HPDE6-E6E7 (cell line): Measurements from ENCODE around the gene RNU1-4.
"Not testable (repeated sequence)": the region's sequence is repeated elsewhere in the genome, so short reads cannot be mapped to it uniquely, and the experiment has no call there.

Experiments
- DNase-seq: peaks from one replicate; pipeline ENCODE4 v3.0.0; 2011; ENCODE audit warnings: missing footprints; ENCODE audit errors: extremely low spot score

RNU1-4 gene

DNA sequence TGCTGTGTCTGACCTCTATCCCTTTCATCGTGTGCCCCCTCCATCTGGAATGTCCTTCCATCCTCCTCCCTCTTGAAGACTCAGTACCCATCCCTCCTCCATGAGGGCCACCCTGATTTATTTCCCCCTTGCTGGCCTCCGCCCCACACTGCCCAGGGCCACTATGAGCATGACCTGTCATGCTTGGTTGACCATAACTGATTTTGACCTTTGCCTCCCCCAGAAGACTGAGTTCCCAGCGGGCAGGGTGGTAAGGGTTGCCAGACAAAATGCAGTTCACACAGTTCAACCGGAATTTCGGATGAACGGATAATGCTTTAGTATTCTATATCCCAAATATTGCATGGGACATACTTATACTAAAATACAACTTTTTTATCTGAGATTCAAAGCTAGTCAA is 31.6 kb upstream of the RNU1-4 start:
- DNase-seq, result not testable (repeated sequence)

DNA sequence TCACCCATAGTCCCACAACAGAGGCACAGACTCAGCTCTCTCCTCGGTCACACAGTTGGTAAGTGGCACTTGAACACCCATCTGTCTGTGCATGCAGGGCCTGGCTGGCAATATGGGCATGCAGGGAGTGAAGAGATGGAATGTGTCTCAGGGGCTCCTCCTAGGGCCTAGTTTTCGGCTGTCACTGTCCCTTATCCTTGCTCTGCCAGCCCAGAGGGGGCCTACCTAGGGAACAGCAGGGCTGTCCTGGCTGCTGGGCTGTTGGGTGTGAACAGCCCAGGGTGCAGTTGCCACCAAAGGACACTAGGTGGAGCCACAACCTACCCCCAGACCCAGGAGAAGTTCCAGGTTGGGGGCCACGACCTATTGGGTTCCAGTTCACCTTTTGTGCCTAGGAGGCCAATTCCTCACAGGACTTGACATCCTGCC is 30.6 kb upstream of the RNU1-4 start:
- not testable (repeated sequence) for DNase-seq

DNA sequence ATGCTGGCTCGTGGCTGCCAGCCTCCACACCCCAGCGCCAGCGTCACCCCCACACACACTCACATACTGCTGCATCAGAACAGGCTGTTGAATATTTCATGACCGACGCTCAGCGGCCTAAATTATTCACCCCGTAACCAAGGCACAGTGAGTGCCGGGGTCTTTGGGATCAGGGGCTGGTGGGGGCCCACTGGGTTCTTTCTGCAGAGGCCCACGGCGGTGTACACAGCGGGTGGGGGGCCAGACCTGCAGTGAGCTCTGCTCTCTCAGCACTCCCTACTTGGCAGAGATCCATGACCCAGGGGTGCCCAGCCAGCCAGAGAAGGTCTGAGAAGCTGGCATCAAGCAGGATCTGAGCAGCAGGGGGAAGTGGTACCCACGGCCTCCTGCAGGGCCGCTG is 29.7 kb upstream of the RNU1-4 start:
- not testable (repeated sequence) for DNase-seq

- not testable (repeated sequence) for DNase-seq
Measured at GRCh38 chr1:16712131-16712530, 28.2 kb upstream of the RNU1-4 start.

GRCh38 chr1:16712582-16712981 is 27.7 kb upstream of the RNU1-4 start:
- DNase-seq, result not testable (repeated sequence)

DNA sequence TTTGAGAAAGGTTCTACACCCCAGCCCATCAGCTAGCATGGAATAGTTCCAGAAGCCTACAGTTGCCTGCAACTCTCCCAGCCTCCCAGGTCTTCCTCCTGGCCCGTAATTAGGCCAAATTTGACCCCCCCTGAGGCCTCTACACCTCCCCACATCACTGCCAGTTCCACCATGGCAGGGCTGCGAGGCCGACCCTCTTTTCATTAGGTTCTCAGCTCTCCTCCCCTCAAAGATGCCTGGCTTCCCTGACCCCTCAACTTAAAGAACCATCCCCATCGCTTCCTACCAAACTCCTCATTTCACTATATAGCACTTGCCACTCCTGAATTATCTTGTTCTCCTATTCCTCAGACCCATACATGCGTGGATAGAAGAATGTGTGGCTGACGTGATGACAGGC is 27.3 kb upstream of the RNU1-4 start:
- not testable (repeated sequence) for DNase-seq

GRCh38 chr1:16713480-16713879 is 26.8 kb upstream of the RNU1-4 start:
- DNase-seq, result not testable (repeated sequence)

DNA sequence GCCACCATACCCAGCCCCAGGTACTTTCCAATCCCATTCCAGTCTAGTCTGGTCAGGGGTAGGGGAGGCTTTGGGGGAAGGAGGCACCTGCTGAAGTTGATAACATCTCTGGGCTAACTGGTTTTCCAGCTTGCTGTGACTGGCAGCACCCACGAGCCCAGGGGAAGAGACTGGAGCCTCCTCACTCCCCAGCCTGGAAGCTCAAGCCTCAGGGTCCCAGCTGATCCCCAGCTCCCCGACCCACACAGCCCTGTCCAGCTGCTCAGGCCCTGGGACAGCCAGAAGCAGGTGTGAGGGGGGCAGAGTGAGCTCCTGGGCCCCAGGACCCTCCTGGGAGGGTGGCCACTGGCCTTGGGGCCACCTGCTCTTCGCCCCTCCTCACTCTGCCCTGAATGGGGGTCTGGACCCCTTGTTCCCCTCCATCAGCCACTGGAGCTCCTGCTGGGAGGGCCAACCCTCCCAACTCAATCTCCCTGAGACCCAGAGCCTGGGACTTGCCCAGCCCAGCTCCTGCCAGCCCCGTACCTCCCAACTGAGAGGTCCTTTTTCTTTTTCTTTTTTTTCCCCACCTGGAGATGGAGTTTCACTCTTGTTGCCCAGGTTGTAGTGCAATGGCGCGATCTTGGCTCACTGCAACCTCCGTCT is 23.5 kb upstream of the RNU1-4 start:
- no peak for DNase-seq

- DNase-seq, result no peak
Measured at GRCh38 chr1:16717336-16718098, 22.8 kb upstream of the RNU1-4 start.

DNA sequence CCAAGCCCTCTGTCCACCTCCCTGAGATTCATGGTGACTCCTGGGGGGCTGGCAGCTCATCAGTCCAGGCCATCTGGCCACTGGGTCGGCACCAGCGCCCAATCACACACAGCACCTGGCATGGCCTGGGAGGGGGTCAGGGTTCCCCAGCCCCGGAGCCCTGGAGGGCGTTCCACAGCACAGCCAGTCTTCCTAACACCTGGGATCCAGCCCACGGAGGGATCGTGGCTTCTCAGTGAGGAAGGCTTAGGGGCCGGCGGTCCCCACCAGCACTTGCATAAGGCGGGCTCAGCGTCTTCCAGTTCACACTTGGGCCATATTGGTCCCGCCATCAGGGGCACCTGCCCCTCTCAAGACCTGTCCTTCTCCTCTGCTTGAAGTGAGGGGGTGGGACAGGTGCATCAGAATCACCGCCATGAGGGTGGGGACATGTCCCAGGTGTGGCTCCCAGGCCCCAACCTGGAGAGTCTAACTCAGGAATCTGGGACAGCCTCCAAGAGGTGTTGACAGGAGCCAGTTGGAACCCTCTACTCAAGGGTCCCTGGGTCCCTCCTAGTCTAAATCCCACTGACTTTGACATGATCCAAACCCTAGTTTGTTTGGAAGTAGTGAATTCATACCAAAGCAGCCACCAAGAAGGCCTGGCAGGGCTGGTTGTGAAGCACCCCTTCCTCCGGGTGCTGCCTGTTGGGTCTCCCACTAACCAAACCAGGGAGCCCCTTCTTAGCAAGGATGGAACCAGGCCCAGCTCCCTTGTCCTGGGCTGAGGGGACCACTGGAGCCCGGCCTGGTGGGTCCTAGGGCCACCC is 22.0 kb upstream of the RNU1-4 start:
- DNase-seq, result not testable (repeated sequence)

DNA sequence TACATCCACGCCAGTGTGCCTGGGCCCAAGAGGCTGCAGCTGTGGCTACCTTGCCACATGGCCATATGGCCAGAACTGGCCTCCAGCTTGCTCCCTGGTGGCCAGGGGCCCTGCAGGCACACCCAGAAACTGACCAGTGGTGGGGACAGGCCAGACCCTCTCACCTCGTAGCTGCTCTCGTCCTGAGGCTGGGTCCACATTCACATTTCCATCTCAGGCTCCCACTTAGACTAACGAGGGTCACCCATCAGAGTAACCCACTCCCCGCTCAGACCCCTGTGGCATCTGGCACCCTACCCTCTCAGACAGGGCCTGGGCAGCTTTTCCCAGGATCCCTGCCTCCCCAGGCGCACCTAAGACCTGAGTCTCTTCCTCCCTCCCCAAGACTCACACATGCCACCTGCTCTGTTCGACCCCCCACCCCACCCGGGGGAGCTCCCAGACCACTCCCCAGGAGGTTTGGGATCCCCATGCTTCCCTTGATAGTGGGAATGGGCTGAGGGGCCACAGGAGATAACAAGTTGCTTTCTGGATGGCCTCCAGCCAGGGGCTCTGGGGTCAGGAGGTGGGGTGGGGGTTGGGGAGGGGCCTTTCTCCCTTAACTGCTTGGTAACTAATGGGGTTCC is 21.3 kb upstream of the RNU1-4 start:
- DNase-seq, result no peak

DNA sequence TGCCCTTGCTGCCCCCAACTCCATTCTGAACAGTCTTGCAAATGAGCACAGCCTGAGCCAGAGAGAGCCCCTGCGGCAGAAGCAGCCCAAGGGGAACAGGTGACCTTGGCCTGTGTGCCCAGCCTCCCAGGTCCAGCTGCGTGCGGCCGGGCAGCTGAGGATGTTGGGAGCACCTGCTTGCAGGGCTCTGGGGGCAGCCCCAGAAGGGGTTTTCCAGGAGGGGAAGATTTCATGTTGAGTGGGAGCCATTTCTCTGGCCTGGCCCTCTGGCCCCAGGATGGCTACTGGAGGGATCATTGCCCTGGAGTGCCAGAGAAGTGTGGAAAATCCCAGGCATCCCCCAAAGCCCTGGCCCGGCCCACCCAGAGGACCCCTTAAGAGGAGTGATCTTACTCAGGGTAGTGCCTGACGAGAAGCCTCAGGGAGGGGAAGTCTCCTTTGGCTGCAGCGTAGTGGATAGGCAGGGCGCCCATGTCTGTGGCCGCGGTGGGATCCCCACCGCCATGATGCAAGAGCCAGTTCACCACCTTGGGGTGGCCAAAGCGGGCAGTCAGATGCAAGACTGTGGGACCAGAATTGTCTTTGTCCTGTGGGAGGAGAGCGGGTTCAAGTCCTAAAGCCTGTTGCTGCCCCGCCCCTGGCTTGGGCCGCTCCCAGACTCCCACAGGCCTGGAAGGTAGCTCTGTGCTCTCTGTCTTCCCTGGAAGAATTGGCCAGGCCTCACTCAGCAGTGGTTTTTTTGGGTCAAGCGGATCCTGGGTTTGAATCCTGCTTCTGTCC is 20.6 kb upstream of the RNU1-4 start:
- no peak for DNase-seq

DNA sequence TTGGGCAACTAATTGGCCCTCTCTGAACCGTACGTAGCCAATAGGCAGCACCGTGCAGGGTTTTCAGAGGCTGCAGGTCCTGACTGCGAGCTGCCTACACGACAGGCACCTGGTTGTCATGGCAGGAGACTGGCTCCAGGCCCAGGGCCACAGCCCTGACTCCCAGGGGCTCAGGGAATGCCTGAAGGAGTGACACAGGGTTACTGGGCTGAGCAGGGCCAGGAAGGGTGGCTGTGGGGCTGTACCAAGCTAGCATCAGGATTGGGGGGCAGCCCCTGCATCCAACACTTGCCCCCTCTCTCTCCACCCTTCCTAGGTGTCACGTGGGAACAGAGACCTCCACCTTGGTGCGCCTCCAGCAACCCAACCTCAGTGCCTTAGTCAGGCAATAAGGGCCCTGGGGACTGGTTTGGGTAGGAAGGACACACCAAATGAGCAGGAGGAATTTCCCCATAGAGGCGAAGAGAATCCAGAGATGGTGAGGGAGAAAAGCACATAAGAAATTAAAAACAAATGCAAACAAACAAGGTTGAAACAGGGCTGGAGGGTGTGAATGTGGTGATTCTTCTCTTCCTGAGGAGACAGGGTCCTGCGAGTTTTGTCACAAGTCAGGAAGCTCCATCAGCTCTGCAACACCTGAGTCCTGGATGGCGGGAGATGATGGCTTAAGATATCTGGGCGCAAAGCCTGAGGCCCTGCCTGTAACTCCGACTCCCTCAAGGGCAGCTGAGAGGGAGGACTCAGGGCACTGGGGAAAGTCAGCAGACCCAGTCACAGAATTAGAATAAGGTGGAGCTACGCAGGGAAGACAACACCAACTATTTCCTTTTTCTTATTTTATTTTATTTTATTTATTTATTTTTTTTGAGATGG is 19.7 kb upstream of the RNU1-4 start:
- no peak for DNase-seq

DNA sequence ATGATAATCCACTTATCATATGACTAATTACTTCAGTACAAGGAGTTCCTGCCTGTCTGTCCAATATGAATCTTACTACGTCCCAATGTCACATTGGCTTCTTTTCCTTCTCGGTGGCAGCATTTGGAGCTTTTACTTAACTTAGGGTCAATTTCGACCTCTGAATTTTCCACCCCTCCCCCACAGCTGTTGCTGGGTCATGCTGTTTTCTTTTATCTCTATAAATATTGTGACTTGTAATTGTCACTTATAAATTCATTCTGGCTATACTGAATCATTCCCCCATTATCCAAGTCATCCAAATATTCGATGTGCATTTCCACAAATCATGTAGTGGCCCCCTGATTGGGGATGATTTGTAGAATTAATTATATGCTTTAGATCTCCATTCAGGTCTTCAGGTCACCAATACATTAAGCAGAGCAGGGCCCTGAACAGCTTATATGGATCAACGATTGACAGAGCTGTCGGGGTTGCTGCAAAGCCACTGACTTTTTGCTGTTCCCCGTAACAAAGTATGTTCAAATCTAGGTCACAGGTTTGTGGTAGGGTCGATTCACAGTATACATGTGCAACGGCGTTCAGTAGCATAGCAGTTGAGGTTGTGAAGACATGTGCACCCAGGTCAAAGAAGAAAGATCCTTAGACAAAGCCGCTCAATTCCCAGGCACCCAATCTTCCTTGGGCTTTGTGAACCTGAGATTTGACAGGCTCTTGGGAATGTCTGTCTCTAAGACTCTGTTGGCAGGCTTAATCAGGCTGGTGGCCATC is 18.3 kb upstream of the RNU1-4 start:
- no peak for DNase-seq

DNA sequence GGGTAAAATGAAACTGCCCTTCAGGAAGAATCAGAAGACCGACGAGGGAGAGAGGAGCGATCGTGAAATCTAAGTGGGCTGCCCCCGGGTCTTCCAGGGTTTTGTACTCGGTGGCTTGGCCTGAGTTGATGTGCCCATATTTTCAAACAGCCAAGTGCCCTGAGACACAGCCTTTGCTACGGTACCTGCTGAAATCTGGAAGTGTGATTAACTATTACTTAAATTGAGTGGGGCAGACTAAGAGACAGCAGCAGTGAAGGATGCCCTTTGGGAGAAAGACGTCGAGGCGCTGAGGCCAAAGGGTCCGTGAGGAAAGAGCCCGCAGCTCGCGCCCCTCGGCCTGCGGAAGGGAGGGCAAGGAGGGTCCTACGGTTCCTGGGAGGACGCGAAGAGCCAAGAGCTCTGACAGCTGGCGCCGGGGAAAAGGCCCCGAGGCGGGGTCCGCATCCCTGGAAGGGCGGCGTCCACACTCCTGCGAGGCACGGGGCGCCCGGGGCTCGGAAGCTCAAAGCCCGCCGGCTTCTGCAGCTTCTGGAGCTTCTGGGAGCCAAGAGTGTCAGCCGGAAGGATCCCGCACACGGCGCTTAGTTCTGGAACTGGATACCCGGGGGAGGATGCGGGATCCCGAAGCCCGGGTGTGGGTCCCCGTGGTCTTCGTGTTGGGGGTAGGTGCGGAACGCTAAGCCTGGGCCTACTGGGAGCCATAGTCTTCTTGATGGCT is 15.4 kb upstream of the RNU1-4 start:
- no peak for DNase-seq

DNA sequence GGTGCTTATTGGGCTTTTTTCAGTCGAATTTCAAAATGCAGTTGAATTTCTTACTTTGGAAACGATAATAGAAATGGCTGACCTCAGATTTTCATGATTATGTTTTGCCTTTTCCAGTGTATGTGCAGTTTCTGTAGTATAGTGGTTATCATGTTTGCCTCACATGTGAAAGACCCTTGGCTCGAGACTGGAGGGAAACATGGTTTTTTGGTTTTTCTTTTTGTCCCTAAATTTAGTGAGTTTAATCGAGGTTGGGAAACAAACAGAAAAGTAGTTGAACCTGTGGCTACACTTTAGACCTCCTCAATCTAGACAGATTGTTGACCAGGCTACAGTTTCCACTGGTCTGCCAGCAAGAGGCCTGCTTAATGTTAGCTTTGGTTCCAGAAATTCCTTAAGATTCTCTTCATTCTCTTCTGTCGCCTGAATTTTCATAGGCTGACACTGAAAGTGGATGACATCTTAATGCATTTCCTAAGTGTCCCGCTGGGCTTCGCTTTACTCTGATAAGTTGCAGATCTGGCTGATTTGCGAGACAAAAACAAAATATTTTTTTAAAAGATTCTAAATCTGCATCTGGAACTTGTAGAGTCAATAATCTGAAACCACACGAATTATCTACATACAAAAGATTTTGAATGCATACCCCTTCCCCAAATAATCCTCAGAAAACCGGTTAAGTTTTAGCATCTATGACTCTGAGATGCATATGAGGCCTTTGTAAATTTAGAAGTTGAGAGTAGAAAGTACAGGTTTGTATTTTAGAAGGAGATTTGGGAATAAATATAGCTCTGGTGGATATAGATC is 14.7 kb upstream of the RNU1-4 start:
- DNase-seq, result not testable (repeated sequence)

DNA sequence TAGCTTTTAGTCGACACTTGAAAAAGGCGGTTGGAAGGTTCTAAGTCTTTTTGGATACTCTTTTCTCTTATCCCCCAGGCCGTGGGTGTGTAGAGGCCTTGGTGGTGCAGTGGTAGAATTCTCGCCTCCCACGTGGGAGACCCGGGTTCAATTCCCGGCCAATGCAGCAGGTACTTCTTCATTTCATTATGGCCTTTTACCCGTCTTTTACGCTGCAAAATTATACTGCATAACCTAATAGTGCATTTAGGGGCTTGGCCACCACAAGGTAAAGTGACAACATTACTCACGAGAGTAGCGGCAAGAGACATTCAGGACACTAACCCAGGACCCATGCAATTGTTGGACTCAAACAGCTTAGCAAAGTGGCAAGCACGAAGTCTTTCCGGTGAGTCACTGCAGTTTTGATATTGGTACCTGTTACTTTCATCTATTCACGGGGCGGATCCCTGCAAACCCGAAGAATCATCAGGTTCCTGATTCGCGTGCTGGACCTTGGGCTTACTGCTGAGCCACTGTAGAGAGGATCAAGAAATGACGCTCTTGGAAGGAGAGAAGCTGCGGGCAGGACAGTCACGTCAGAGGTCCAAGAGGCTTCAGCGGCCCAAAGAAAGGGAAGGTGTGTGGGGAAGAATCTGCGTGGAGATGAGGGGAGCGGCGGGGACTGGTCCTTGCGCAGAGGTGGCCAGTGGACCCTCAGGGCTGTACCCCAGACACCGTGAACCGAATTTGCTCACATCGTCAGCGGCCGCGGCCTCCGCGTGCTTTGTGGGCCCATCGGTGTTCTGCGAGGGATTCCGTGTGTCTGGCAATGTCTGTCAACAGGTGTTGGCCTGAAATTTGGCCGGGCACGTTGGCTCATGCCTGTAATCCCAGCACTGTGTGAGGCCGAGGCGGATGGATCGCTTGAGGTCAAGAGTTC is 12.9 kb upstream of the RNU1-4 start:
- DNase-seq, result peak; percentile 79
